H9 (cell line): ENCODE measurements around the gene CFAP61. TPM values are rescaled to one million over a fixed set of nuclear protein-coding genes. Genes with fewer than 3 reads are reported as not detected.

Source experiments
- DNase-seq: peaks from one replicate; pipeline ENCODE4 v3.0.0-alpha.2; 2017
- H2AFZ ChIP-seq: one replicate; pipeline ENCODE4 v1.6.1; 2013; ENCODE audit warnings: mild to moderate bottlenecking, low read length, control low read depth, moderate library complexity
- H2AK5ac ChIP-seq: 2 replicates; pipeline ENCODE4 v1.6.1; 2013; ENCODE audit warnings: low read length, control low read depth, mixed read lengths; ENCODE audit not compliant: insufficient read length
- H2BK120ac ChIP-seq: one replicate; pipeline ENCODE4 v1.6.1; 2013; ENCODE audit warnings: low read depth, mild to moderate bottlenecking, low read length, control low read depth, inconsistent platforms; ENCODE audit not compliant: poor library complexity, severe bottlenecking
- H2BK12ac ChIP-seq: 2 replicates; pipeline ENCODE4 v1.6.1; 2013; ENCODE audit warnings: low read length, control low read depth, mixed read lengths, low read depth; ENCODE audit not compliant: insufficient read length
- H2BK15ac ChIP-seq: 2 replicates; pipeline ENCODE4 v1.6.1; 2013; ENCODE audit warnings: low read depth, low read length, control low read depth
- H2BK20ac ChIP-seq: one replicate; pipeline ENCODE4 v1.6.1; 2013; ENCODE audit warnings: low read depth, mild to moderate bottlenecking, low read length, control low read depth, inconsistent platforms; ENCODE audit not compliant: poor library complexity, severe bottlenecking
- H2BK5ac ChIP-seq: 2 replicates; pipeline ENCODE4 v1.6.1; 2013; ENCODE audit warnings: low read length, control low read depth, mixed read lengths; ENCODE audit not compliant: insufficient read length
- H3K14ac ChIP-seq: 2 replicates; pipeline ENCODE4 v1.6.1; 2013; ENCODE audit warnings: low read length, control low read depth; ENCODE audit not compliant: insufficient read depth
- H3K18ac ChIP-seq: 2 replicates; pipeline ENCODE4 v1.6.1; 2013; ENCODE audit warnings: low read depth, mild to moderate bottlenecking, mixed read lengths, low read length, control low read depth; ENCODE audit not compliant: insufficient read length
- H3K23ac ChIP-seq: 2 replicates; pipeline ENCODE4 v1.6.1; 2013; ENCODE audit warnings: low read length, control low read depth, mixed read lengths, low read depth; ENCODE audit not compliant: insufficient read length
- H3K23me2 ChIP-seq: 2 replicates; pipeline ENCODE4 v1.6.1; 2013; ENCODE audit warnings: low read depth, mild to moderate bottlenecking, mixed read lengths, low read length, control low read depth; ENCODE audit not compliant: insufficient read length, poor library complexity, severe bottlenecking
- H3K27ac ChIP-seq: 2 replicates; pipeline ENCODE4 v1.5.1; 2013; ENCODE audit warnings: low read length, control low read depth, mixed read lengths, low read depth; ENCODE audit not compliant: insufficient read length
- H3K27me3 ChIP-seq: 2 replicates; pipeline ENCODE4 v1.6.1; 2013; ENCODE audit warnings: low read length, control low read depth, inconsistent platforms; ENCODE audit not compliant: insufficient read depth
- H3K4ac ChIP-seq: 2 replicates; pipeline ENCODE4 v1.6.1; 2013; ENCODE audit warnings: low read depth, mild to moderate bottlenecking, control low read depth, inconsistent platforms, low read length, moderate library complexity
- H3K4me1 ChIP-seq: 2 replicates; pipeline ENCODE4 v1.6.1; 2013; ENCODE audit warnings: low read length, control low read depth, inconsistent platforms; ENCODE audit not compliant: insufficient read depth
- H3K4me2 ChIP-seq: 2 replicates; pipeline ENCODE4 v1.6.1; 2013; ENCODE audit warnings: low read length, control low read depth, mixed read lengths; ENCODE audit not compliant: insufficient read length, insufficient read depth
- H3K56ac ChIP-seq: 2 replicates; pipeline ENCODE4 v1.6.1; 2013; ENCODE audit warnings: low read depth, mild to moderate bottlenecking, mixed read lengths, low read length, control low read depth; ENCODE audit not compliant: insufficient read length
- H3K79me1 ChIP-seq: 2 replicates; pipeline ENCODE4 v1.6.1; 2013; ENCODE audit warnings: low read depth, mild to moderate bottlenecking, moderate library complexity, low read length, control low read depth, inconsistent platforms; ENCODE audit not compliant: insufficient read depth, poor library complexity, severe bottlenecking
- H3K79me2 ChIP-seq: 2 replicates; pipeline ENCODE4 v1.6.1; 2013; ENCODE audit warnings: low read length, control low read depth, inconsistent platforms; ENCODE audit not compliant: insufficient read depth
- H3K9ac ChIP-seq: 2 replicates; pipeline ENCODE4 v1.6.1; 2013; ENCODE audit warnings: low read length, control low read depth, mixed read lengths; ENCODE audit not compliant: insufficient read length; ENCODE audit errors: extremely low read depth
- H3K9me3 ChIP-seq: one replicate; pipeline ENCODE4 v1.6.1; 2013; ENCODE audit warnings: low read depth, low read length, inconsistent platforms; ENCODE audit not compliant: control insufficient read depth
- H3T11ph ChIP-seq: one replicate; pipeline ENCODE4 v1.6.1; 2013; ENCODE audit warnings: mild to moderate bottlenecking, low read length, control low read depth, inconsistent platforms
- H4K20me1 ChIP-seq: one replicate; pipeline ENCODE4 v1.6.1; 2013; ENCODE audit not compliant: control insufficient read depth, insufficient read length, insufficient read depth
- H4K5ac ChIP-seq: 2 replicates; pipeline ENCODE4 v1.6.1; 2013; ENCODE audit warnings: low read depth, mild to moderate bottlenecking, mixed read lengths, low read length, control low read depth; ENCODE audit not compliant: insufficient read length
- H4K8ac ChIP-seq: replicated peaks from 2 replicates; pipeline ENCODE4 v1.6.1; 2013; ENCODE audit warnings: low read length, control low read depth, mixed read lengths, low read depth; ENCODE audit not compliant: insufficient read length
- H4K91ac ChIP-seq: 2 replicates; pipeline ENCODE4 v1.6.1; 2013; ENCODE audit warnings: low read depth, mild to moderate bottlenecking, moderate library complexity, mixed read lengths, low read length, control low read depth; ENCODE audit not compliant: insufficient read length
- H3K27ac Mint-ChIP-seq, 3 experiments: 2 replicates in 2 of 3; 3 replicates in 1 of 3; pipeline ENCODE4 v1.8.0; 2020 to 2021; ENCODE audit warnings: mixed read lengths in 3 of 3, mild to moderate bottlenecking in 1 of 3, moderate library complexity in 1 of 3
- H3K27me3 Mint-ChIP-seq: 2 replicates; pipeline ENCODE4 v1.8.0; 2021; ENCODE audit warnings: low read depth, mild to moderate bottlenecking, moderate library complexity, mixed read lengths
- H3K36me3 Mint-ChIP-seq, 3 experiments: 2 replicates in 2 of 3; 3 replicates in 1 of 3; pipeline ENCODE4 v1.8.0; 2020 to 2021; ENCODE audit warnings: low read depth in 3 of 3, mixed read lengths in 3 of 3; ENCODE audit not compliant: insufficient read depth in 1 of 3
- H3K4me1 Mint-ChIP-seq, 2 experiments: 2 replicates each; pipeline ENCODE4 v1.8.0; 2020; ENCODE audit warnings: mixed read lengths in 2 of 2
- H3K4me3 Mint-ChIP-seq, 2 experiments: 2 replicates in 1 of 2; 3 replicates in 1 of 2; pipeline ENCODE4 v1.8.0; 2020 to 2021; ENCODE audit warnings: mild to moderate bottlenecking in 2 of 2, mixed read lengths in 2 of 2, moderate library complexity in 1 of 2
- H3K9me3 Mint-ChIP-seq, 2 experiments: 2 replicates in 1 of 2; 3 replicates in 1 of 2; pipeline ENCODE4 v1.8.0; 2020; ENCODE audit warnings: mild to moderate bottlenecking in 2 of 2, mixed read lengths in 2 of 2, moderate library complexity in 1 of 2
- CTCF ChIP-seq: fragments of 200-600 bp; sonication (generic); conservative IDR thresholded peaks from 3 replicates; pipeline ENCODE4 v1.8.0; 2021; ENCODE audit warnings: antibody characterized with exemption, mild to moderate bottlenecking
- WGBS: extraction: QIAGEN DNeasy Blood & Tissue Kit; methylation state at CpG from one replicate; pipeline ENCODE4 v1.1.7; 2013; ENCODE audit warnings: missing lambda C conversion rate, low lambda C conversion rate, mixed read lengths; ENCODE audit not compliant: insufficient read length; ENCODE audit errors: extremely low coverage; 5-methylcytosine and 5-hydroxymethylcytosine counted together
- total RNA-seq: library from RNA; stranded (reverse); gene quantifications from 2 replicates; pipeline ENCODE4 v1.2.1, GENCODE V29; 2021

CFAP61 gene
- total RNA-seq, 1 experiment from 2014 or later, result 0.44 TPM

GRCh38 chr20:20365480-20366161, 313.3 kb downstream of the CFAP61 start:
- Histone ChIP-seq H2AK5ac (no peak overlapping the region), H4K8ac (no peak overlapping the region), H4K5ac (no peak overlapping the region), H3K56ac (no peak overlapping the region), H4K91ac (no peak overlapping the region), H3K79me1 (no peaks in the 10 kb centered on the region), H3K23me2 (peaks cover 41% of the 10 kb centered on the region), H3K9ac (no peak overlapping the region), H3K27ac (no peak overlapping the region), H3K4me2 (peak overlapping the region; percentile 54), H2BK5ac (no peak overlapping the region), H2BK12ac (no peak overlapping the region), H2AFZ (no peak overlapping the region), H3K14ac (no peak overlapping the region), H3K23ac (no peak overlapping the region), H3K27me3 (peaks cover 45% of the 10 kb centered on the region), H3K4me1 (no peaks in the 10 kb centered on the region), H2BK20ac (no peak overlapping the region), H3K18ac (no peak overlapping the region), H3K79me2 (no peaks in the 10 kb centered on the region), H3K4ac (no peak overlapping the region), H2BK120ac (no peak overlapping the region), H2BK15ac (no peak overlapping the region), H3K9me3 (no peaks in the 10 kb centered on the region), H4K20me1 (no peaks in the 10 kb centered on the region), H3T11ph (no peak overlapping the region)
- peaks cover 0 to 2% of the 10 kb centered on the region in 2 experiments; a peak in 3 of 5 replicates for H3K9me3 Mint-ChIP-seq
- H3K27me3 Mint-ChIP-seq, result peaks cover 86% of the 10 kb centered on the region
- H3K4me1 Mint-ChIP-seq, result peaks cover 40 to 53% of the 10 kb centered on the region in 2 experiments
- no CpG with 5 or more reads among the region's 18 CpGs for WGBS
- no peak overlapping the region for H3K27ac Mint-ChIP-seq
- no peak for TF ChIP-seq CTCF
- no peak for DNase-seq
- H3K36me3 Mint-ChIP-seq, result no peaks in the 10 kb centered on the region
- peak overlapping the region; percentile 22 to 78; a peak in 4 of 5 replicates for H3K4me3 Mint-ChIP-seq
